GM18858 (cell line): Measurements from ENCODE around the gene COL20A1.
"Not testable (repeated sequence)": the region's sequence is repeated elsewhere in the genome, so short reads cannot be mapped to it uniquely, and the experiment has no call there.

Experiments used
- ATAC-seq: cut with Tn5 transposase; IDR thresholded peaks from one replicate; pipeline ENCODE4 v1.9.1; 2021; ENCODE audit not compliant: unreplicated experiment

Gene COL20A1

GRCh38 chr20:63292904-63293303 is at the start of gene COL20A1:
Gene COL20A1 (plus strand): TSS chr20:63293186. CDS start chr20:63295108, 1,922 bp downstream.
- ATAC-seq = no peak

DNA sequence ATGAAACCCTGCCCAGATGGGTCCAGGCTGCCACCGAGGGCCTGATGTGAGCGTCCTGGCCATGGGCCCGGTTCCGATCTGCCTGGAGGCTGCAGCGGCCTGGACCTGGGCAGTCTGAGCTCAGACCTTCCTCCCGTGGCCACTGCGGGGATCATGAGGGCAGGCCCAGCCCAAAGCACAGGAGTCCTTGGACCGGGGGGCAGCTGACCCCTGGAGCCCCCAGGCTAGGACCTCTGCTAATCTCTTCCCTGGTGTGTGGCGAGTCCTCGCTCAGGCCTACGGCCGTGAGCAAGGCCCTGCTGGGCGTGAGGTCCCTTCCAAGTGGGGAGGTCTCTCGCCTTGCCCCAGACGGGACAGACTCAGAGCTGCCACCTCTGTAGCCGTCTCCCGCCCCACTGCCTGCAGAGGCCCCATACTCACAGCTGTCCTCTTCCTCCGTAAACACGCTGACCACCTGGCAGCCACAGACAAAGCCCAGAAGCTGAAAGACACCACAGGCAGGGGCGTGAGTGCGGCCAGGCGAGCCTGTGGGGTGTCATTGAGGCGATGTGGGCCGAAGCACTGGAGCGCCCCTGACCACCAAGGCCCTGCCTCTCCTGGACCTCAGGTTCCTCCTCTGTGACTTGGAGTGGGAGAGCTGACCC is 49.3 kb upstream of the COL20A1 start:
- ATAC-seq = no peak

DNA sequence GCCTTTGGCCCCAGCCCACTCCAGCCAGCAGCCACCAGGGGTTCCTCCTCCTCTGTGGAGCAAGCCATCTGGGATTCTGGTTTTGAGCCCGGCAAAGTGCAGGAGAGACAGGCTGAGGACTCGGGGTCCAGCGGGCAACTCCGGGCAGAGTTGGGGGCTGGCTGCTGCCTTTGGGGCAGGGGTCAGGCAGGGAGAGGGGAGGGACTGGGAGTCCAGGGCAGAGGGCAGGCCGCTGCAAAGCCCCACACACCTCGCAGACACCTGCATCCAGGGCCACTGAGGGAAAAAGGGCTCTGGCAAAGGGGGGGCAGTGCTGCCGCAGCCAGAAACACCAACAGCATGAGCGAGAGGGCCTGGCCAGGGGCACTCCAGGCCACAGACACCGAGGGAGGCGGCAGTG is 48.5 kb upstream of the COL20A1 start:
- no peak for ATAC-seq

GRCh38 chr20:63246490-63247288 is 46.3 kb upstream of the COL20A1 start:
- no peak for ATAC-seq

DNA sequence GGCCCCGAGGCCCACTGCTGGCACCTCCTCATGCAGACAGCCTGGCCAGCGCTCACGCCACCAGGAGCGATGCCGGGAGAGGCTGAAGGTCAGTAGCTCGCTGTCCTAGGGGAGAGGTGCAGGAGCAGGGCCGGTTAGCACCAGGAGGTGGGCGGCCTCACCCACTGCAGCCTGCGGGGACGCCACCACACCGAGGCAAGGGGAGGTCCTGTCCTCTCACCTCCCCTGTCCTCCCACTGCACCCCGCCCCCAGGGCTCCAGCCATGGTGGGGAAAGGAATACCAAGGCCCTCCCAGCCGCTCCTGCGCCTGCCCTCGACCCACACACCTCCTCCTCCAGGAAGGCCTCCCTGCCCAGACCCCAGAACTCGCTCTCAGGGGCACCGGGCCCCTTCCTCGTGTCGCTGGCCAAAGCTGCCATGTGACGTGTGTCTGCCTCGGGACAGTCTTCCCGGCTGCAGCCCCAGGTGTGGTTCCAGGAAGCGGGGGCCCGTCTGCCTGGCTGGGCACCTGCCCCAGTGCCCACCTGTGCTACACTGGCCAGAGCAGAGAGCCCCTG is 45.2 kb upstream of the COL20A1 start:
- no peak for ATAC-seq

DNA sequence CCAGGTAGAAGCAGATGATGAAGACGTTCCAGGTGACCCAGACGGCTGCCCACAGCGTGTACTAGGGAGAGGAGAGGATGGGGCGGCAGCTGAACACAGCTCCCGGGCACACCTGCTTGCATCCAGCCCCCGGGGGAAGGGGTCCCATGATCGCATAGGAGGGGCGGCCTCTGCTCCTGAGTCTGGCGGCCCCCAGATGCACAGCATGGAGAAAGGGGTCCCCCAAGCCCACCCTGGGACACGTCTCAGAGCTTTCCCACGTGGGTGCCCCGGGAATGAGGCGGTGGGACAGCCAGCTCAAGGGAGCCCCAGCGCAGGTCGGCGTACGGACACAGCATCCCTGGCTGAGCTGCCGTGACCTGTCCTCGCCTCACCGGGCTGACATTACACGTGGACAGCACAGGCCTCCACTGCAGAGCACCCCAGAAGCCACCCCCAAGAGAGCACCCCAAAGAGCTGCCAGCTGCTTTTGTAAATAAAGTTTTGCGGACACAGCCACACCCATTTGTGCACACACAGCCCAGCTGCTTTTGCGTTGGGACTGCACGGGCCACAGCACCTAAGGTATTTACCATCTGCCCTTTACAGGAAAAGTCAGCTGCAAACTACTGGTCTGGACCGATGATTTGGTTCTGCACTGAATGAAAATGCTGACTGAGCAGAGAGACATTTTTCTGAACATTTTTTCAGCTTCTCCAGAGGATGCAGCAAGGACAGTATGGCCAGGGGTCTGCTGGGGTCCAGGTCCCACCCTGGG is 44.0 kb upstream of the COL20A1 start:
- no peak for ATAC-seq

DNA sequence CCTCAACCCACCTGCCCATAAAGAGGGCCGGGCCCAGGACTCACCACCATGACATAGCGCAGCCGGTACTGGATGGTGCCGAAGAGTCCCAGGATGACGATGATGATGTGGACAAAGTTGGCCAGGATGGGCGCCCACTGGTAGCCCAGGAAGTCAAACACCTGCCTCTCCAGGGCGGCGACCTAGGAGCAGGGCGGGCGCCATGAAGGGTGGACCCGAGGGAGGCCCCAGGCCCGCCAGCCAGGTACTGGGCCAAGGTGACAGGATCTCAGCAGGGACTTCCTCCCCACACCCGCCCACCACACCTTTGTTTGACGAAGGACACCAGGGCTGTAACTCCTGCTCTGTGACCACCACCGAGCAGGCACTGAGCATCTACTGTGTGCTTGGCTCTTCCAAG is 43.1 kb upstream of the COL20A1 start:
- ATAC-seq = no peak

DNA sequence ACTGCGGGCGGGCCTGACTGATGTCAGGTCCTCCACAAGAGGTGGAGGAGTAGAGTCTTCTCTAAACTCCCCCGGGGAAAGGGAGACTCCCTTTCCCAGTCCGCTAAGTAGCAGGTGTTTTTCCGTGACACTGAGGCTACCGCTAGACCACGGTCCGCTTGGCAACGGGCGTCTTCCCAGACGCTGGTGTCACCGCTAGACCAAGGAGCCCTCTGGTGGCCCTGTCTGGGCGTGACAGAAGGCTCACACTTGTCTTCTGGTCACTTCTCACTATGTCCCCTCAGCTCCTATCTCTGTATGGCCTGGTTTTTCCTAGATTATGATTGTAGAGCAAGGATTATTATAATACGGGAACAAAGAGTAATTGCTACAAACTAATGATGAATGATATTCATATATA is 41.6 kb upstream of the COL20A1 start:
- ATAC-seq = not testable (repeated sequence)

DNA sequence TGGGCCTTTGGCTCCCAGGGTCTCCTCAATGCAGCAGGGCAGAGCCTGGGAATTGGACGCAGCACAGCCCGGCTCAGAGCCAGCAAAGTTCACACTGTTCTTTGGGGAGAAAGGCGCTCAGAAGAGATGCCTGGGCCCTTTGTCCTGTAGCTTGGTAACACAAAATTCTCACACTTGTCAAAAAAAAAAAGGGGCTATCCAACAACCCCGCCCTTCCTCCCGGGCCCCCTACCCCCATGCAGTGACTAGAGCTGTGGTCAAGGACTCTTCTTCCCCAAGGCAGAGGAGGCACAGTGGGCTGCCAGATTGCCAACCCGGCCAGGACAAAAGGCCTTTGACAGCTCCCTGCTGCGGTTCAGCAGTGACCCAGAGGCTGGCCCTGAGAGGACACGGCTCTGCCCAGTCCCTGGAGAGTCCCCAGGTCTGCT is 40.7 kb upstream of the COL20A1 start:
- ATAC-seq = no peak

DNA sequence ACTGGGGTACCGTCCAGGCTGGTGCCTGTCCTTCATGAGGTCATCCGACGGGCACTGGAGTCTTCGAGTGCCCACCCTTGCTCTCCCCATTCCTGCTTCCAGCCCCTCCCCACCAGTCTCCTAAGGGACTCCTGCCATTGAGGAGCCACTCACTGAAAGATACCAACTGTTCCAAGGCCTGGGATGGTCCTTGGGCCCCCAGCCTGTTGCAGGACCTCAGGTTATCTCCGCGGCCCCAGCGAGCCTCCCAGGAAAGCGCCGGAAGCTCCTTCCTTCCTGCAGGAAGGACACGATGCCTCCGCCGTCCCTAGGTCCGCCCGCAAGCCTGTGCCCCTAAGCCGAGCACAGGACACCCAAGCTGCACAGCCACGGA is 39.9 kb upstream of the COL20A1 start:
- no peak for ATAC-seq

GRCh38 chr20:63253438-63254231 is 39.4 kb upstream of the COL20A1 start:
- no peak for ATAC-seq

DNA sequence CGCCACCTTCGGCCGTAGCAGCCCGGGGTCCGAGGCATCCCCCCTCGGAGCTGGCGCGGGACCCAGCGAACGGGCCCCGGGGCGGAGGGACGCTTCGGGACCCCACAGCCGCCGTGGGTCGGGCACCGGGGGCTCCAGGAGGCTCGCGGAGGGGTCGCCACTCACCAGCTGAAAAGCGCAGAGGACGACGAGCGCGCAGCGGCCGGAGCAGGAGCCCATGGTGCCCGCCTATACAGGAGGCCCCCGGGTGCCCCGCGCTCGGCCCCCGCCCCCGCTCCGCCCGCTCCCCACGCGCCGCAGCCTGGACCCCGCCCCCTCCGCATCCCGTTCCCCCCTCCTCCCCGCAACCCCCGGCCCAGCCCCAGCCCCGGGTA is 38.8 kb upstream of the COL20A1 start, which contains the start of gene NKAIN4:
TSS of gene NKAIN4 (minus strand) at position 232 of the 374 bp plus-strand sequence. CDS start at position 219, 13 bp downstream.
- ATAC-seq = no peak

GRCh38 chr20:63254606-63255384 is 38.2 kb upstream of the COL20A1 start:
- ATAC-seq = no peak

DNA sequence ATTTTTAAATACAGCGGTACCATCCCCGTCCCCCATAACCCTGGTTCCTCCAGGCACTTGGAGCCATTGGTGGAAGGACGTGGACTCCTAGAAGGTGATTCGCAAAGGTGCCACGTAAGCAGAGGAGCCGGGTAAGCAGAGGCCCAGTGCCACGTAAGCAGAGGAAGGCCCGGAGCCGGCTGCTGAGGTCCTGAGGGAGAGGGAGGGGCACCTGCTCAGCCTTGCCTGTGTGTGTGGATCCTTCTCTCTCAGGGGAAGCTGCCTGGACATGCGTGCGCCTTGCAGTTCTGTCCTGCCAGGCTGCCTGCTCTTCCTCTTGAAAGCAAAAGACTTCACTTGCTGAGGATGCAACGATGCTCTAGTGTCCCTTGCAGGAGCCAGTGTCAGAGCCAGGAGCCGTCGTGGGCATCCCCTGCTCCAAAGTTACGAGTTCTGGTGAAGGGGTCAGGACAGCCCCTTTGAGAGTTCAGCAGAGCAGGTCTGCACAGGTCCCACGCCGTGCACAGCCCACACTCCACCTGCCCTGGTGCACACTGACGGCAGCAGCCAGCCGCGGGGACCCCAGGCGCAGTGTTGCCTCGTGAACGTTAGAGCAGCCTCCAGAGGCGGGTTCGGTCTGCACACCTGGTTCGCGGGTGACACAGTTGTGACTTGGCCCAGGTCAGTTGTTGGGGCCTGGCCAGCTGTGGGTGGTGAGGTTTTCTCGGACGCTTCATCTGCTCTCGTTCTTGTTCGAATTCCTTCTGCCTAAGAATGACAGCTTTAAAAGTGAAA is 36.9 kb upstream of the COL20A1 start:
- no peak for ATAC-seq

GRCh38 chr20:63256954-63257353 is 36.0 kb upstream of the COL20A1 start:
- ATAC-seq = no peak

DNA sequence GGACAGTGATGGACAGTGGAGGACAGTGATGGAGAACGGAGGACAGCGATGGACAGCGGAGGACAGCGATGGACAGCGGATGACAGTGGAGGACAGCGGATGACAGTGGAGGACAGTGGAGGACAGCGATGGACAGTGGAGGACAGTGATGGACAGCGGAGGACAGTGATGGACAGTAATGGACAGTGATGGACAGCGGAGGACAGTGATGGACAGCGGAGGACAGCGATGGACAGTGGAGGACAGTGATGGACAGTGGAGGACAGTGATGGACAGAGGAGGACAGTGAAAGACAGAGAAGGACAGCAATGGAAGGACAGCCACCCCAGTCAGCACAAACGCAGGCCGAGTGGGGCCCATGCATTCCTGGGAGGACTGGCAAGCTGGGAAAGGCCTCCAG is 35.4 kb upstream of the COL20A1 start:
- ATAC-seq = no peak

GRCh38 chr20:63258781-63259180 is 34.2 kb upstream of the COL20A1 start:
- ATAC-seq = no peak

- no peak for ATAC-seq
These were observed 33.1 kb upstream of the COL20A1 start for GRCh38 chr20:63259734-63260460.
